ENCODE data around the gene NCBP2L.
"Not testable (repeated sequence)": the region's sequence is repeated elsewhere in the genome, so short reads cannot be mapped to it uniquely, and the experiment has no call there.

Gene NCBP2L

DNA sequence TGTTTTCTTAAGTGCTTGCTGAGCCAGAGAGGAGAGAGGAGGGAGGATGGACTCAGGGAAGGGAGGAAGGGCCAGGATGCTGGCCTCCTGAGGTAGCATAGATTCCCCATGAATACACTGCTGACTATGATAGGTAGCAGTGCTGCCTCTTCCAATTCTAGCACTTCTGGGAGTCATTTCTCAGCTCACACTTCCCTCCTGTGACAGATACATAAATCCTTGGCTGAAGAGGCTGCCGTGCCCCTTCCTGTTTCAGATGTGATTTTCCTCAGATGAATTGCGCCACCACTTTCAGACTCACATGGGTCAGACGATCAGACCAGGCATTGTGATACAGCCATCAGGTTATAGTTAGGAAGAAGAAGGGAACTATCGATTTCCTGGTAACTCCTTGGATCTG lies 24.3 kb upstream of the NCBP2L start:
- FAIRE-seq = no peak

DNA sequence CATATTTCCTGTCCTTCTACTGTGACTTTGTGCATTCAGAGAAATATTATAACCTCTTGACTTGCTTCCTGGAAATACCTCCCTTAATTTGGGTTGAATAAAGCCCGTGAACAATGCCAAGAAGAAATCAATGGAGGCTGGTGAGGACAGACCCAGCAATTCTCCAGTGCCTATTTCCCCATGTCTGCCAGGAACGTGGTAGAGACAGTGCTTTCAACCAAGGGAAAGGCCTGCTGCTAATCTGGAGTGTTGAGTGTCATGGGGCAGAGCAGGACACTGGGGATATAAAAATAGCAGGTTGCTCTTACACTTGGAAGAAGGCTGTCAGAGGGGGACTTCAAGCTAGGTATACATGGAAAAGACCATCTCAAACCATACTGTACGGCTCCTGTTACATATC lies 21.8 kb upstream of the NCBP2L start:
- no peak for FAIRE-seq

DNA sequence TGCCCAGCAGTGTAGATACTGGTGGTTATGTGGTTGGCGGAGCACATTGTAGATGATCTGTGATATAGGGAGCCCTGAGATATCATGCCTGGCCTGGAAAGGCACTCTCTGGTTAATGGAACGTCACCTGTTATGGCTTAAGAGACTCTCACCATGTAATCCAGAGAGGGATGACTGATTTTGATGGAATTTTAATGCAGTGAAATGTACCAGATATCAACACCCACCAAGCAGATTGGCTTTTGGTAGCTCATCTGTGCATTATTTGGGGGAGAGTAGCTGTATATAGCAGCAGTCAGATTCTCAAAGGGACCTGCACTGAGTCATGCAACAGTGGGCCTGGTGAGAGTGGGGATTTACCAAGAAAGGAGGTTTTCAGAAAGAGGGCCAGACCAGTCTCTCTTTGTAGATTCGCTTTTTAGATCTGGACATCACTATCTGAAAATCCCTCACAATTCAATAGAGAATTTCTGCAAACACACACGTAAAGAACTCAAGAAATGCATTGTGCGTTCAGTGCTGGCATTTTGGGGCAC lies 19.2 kb upstream of the NCBP2L start:
- no peak for FAIRE-seq

DNA sequence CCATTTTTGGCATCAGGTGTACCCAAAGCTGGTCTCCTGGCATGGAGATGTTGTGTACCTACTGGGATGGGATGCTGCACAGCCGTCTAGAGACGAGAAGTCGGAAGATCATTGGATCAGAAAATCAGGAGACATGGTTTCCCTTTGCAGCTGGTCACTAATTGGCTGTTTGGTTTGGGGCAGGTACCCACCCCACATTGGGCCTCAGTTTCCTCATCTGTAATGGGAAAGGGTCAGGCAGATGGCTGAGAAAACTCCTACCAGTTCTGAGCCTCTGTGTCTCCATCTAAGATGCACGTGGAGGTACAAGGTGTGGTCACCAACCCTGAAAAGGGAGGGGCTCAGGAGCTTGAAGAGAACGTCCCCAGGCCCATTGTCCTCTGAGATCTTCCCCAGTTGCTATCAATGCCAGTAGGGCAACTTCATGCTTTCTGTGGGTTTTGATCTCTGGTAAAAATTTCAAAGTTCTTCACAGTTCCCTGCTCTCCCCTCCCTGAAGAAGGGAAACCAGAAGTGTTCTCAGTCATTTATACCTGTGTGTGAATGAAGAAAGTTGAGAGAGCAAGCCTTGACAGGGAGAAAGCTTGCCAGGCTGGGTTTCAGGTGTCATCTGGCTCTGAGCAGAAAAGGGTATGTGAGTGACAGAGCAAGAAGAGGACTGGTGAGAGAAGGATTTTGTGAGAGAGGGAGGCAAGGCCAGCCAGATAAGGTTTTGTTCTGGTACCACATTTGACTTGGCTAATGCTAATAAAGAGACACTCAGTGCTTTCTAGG lies 17.0 kb upstream of the NCBP2L start:
- FAIRE-seq = no peak

DNA sequence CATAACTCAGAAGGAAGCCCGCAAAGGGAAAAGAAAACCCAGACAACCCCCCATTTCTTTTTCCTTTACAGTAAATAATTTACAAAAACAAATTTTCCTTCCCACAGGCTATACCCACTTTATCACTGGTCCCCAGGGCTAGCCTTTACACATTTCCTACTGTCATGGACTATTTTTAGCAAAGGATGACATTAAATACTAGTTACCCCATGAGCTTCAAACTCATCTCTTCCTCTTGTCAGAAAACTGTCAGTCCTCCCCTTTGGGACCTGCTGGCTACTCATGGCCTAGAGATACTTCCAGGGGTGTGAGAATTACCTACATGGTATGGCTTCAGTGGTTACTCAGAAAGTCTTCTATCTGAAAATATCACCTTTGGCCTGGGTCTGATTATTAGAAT lies 13.9 kb upstream of the NCBP2L start:
- FAIRE-seq = no peak

DNA sequence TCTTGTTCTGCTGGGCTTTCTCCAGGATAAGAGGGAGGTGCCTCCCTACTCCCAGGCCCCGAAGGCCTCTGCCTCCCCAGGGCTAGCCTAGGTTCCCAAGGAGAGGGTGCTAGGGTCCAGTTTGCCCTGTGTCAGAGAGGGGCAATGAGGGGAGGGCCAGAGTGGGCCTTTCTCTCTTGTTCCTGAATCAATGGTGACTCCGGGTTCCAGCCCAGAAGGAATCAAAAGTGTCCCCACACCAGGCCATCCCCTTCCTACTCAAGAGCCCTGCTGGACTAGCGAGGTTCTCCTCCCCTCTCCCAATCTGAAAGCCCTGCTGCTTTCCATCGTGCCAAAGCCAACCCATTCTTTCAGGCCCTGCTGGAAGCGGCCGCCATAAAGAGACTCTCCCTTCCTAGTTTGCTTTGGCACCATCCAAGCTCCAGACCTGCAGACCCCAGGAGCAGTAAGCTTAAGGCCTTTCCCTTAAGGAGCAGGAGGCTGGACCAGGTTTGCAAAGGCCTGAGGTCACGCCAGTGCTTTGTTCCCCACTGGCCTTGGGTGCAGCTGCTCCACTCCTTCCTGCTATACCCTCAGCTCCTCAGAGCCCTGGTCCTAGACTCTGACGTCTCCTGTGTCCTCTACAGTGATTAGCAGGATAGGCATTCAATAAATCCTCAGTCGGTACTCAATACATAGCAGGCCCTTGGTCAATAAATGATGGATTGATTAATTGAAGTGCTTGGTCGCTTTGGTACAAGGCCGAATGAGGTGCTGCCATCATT lies 12.5 kb upstream of the NCBP2L start:
- no peak for FAIRE-seq

DNA sequence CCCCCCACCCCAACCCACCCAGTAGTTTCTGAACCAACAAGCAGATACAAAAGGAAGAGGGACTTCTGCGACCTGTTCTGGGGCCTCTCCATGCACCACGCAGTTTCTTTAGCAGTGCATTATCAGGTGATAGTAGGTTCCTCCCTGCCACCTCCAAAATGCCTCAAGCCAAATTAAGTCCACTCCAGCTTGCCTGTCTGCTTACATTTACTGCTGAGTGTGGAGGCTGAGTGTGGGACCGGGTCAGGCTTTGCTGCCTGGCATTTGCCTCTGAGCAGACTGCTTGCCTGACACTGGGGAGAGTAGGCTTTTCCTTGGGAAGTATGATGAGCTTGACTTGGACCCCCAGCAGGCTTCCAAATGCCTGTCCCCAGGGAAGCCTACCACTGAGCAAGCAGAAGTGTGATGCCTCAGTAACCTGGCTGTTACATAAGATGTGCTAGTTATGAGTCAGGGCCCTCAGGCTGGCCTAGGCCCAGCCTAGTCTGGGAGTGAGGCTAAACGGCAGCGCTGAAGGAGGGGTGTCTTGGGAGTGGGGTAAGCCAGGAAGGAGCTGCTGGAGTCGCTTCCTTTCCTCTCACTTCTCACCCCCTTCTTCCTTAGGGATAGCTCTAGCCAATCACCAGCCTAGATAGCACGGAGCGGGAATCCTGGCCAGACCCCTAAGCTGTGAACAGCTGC lies 10.9 kb upstream of the NCBP2L start:
- FAIRE-seq = no peak

DNA sequence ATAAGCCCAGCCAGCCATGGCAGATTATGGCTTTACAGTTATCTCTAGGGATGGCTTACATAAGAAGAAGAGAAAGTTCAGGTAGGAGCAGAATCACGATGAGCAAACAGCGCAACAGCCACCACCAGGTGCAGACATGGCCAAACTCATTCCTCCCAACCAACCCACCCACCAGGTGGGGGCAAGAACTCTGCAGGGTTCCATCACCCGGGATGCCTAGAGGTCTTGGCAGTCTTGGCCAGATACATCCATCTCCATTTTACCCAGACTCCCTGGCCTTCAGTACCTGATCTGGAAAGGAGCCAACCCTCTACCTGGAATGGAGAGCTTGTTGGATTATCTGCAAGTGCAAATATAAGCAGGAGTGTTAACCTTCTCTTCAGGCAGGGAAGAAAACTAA lies 9.5 kb upstream of the NCBP2L start:
- no peak for FAIRE-seq

DNA sequence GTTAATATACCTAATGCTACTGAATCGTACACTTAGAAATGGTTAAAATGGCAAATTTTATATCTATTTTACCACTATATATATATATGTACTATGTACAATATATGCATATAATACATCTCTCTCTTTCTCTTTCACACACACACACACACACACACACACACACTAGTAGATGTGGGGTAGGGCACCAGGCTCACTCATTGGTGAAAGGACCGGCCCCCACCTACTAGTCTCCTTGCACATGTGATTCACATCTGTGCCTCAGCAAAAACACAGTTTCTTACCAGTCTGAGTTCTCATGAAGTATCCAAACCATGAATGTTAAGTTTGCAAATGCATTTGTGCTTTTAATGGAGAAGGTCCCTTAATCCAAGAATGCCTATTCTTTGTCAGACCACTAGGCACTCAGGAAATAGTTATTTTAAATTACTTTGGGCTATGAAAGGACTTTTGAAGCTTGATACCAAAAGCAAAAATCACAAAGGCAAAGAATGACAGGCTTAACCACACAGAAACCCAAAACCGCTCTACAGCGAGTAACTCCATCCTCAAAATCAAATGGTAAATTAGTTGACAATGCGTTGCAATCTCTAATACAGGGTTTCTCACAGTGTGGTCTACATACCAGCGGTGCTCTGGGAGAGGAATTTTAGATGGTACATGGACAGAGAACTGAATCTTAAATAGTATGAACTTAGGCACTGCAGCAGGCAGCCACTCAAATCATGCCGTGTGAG lies 7.8 kb upstream of the NCBP2L start:
- no peak for FAIRE-seq

DNA sequence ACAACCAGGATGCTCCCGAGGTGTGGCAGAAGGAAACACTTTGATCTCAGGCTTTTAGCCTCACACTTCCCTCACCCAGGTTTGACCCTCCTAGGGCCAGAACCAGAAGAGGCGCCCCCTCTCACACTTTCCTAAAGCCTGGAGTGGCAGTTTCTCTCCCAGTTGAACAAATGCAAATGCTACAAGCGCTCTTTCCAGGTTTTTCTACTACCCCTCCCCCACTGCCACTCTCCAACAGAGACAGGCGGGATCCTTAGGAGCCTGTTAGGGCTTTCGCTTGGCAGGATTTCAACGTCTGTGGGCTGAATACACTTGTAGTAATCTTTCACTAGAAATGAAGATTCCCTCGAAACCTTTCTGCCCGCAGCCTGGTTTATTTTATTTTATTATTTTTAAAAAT lies 4.3 kb upstream of the NCBP2L start:
- no peak for FAIRE-seq

DNA sequence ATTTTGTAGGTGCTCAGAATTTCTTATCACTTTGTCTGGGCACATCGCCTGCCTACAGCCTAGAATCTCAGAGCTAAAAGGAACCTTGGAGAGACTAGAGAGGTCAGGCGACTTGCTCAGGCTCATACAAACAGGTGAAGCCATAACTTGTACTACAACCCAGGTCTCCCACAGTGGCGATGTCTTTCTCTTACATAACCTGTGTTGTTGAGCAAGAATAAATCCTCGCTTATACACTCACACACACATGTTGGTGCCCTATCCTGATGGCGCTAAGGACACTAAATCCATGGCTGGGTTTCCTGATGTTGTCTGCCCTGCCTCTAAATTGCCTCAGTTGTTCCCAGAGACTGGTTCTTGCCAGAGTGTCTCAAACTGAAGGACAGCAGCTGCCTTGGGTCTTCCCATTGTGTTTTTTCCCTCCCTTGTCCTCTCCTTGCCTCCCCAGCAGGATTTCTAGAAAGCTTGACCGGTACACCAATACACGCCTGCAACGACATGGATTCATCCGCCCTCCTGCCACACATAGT lies 3.6 kb upstream of the NCBP2L start:
- no peak for FAIRE-seq

DNA sequence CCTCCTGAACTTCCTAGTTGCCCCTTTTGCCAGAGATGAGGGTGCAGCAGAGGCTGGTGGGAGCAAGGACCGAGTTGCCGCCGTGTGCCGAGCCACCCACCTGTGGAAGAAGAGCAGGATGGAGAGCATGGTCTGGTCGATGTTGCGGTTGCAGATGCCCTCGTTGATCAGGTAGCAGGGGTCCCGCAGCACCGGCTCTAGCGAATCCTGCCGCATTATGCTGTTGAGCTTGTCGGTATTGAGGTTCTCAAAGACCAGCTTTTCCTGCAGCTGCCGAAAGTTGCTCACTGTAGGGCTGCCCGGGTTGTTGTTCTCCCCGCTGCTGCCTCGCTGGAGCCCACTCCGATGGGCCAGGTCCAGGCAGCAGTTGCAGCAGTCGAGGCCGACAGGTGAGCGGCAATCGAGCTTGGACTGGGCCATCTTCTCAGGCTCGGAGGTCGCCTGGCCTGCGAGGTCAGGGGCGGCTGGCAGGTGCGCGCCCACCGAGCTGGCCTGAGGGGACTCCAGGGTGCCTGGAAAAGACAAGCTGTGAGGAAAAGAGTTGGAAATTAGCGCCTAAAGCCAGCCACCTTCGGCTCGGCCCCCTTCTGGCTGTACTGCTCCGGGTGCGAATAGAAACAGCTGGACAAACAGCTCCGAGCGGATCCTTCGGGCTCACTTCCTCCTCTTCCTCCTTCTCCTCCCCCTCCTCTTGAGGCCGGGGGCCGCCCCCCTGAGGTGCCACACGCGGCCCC lies 2.4 kb upstream of the NCBP2L start:
- no peak for FAIRE-seq

DNA sequence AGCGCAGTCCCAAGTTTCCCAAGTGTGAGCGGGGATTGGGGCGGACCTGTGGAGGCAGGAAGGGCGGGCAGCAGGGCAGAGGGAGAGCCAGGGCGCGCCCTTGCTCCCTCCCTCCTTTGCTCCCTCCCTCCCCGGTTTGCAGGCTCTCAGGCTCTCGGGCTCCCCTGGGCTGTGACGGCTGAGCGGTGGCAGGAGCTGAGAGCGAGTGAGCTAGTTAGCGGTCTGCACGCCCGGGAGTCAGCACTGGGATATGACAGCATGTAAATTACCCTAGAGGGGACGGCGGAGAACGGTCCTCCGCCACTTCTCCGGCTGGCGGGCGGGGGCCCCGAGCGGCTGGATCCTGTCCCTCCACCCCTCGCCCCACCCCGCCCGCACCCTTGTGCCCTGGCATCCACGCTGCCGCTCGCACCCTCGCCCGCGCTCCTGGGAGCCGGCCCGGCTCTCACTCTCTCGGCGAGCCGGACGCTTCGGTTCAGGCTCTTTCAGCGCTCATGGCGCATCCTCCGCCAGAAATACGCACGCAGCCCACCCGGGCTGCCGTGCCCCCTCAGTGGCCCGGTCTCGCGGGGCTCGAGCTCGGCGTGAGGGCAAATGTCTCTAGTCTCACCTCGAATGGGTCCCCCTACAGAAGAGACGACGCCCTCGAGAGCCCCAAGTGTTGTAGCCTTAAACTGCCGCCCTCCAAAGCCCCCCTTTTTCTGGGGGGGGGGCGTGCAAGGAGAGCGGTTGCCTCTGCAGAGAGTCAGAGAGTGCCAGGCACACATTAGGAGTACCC lies 1.6 kb upstream of the NCBP2L start, which contains the start of gene TSC22D3:
TSS of gene TSC22D3 (minus strand) at position 54 of the 778 bp plus-strand sequence. CDS start 368 bp downstream, outside the sequence.
- no peak for FAIRE-seq

DNA sequence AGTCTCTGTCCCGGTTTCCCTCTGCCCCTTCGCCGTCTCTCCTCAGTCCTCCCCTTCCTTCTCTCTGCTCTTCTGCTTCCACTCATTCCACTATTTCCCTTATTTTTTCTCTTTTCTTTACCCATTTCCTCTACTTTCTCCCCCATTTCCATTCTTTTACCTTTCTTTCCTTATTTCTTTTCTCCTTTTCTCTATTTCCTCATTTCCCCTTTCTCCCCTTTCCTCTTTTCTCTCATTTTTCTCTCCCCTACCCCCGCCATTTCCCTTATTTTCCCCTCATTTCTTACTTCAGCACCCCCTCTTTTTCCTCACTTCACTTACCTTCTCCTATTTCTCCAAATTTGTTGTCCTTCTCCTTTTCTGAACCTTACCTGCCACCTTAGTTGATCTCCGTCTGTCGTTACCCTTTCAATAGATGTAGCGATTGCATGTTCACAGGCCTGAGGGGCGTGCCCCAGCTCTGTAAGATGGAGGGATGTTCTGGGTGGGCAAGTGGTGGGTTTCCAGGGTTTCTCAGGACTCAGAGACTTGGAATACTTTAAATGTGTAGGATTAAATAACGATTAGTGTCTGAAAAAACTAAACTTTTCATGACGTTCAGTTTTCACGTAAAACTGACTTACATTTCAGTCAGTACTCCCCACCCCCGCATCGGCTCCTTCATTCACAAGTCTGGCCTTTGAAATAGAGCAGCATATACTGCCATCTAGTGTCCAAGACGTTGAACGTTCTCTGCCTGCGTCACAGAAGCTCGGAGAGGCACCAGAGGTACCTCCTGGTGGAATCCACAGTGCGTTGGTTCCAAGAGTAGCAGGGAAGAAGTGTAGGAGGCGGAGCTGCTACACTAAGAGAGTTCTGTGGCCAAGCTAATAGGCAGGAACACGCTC lies 641 bp upstream of the NCBP2L start:
- peak; percentile 57 for FAIRE-seq

DNA sequence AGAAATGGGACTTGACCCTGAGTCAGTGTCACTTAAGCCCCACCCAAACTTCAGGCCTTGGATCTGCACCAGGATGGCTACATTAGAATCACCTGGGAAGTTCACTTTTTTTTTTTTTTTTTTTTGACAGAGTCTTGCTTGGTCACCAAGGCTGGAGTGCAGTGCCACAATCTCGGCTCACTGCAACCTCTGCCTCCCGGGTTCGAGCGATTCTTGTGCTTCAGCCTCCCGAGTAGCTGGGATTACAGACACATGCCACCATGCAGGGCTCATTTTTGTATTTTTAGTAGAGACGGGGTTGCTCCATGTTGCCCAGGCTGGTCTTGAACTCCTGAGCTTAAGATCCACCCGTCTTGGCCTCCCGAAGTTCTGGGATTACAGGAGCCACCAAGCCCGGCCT lies 3.0 kb downstream of the NCBP2L start:
- FAIRE-seq = no peak

DNA sequence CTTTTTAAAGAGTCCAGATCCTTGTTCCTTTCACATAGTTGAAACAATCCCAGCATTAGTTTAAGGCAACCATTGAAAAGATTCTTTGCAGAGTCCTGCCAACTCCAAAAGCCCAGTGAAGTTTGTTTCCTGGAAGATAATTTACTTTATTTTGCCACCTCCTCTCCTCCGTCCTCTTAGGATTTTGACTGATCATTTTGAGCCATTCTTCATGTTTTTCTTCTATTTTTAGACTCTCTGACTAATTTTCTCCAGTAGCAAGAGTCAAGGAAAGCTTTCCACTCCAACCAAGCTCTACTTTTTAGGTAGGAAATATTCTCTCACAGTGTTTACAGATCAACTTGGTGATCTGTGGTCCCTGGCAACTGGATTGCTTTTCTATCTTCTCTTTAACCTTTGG lies 10.3 kb downstream of the NCBP2L start:
- FAIRE-seq = no peak

DNA sequence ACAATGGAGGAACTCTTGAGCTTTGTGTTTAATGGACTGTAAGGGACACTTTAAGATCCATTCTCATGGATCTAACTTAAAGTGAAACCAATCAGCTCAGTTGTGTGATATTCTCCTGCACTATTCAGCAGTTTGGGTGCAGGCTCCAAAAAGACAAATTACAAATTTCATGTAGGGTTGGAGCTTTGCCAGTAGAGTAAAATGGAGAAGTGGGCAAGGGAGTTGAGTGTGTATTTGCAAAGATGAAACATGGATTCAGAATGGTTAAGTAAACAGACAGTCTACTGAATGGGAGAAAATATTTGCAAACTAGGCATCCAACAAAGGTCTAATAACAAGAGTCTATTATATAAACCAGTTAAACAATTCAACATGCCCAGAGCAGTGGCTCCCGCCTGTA lies 26.9 kb downstream of the NCBP2L start:
- FAIRE-seq = no peak

DNA sequence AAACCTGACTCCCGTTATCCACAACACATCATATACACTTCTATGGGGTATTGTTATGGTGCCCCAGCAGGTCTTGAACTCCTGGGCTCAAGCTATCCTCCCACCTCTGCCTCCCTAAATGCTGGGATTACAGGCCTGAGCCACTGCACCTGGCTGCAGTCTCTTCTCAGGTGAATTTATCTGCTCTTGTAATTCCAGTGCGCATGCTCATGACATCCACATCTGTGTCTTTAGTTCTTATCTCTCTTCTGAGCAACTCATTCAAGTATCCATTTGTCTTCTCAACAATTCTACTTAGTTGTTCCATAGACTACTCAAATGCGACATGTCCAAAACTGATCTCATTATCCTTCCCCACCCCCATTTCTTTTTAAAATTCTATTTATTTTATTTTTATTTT lies 27.6 kb downstream of the NCBP2L start:
- no peak for FAIRE-seq

DNA sequence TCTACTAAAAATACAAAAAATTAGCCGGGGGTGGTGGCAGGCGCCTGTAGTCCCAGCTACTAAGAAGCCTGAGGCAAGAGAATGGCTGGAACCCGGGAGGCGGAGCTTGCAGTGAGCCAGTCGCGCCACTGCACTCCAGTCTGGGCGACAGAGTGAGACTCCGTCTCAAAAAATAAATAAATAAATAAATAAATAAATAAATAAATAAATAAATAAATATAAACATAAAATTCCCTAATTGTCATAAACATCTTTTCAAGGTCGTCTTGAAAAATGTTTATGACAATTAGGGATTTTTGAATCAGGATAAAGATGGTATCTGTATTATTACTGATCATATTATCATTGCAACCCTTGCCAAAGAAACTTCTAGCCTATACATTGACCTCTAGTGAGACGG lies 32.5 kb downstream of the NCBP2L start:
- FAIRE-seq = not testable (repeated sequence)

All from endometrium (tissue), 2 donors.